Renal cortical epithelial cell (primary cell): ENCODE measurements around the gene CHPT1. TPM values are rescaled to one million over a fixed set of nuclear protein-coding genes. Genes with fewer than 3 reads are reported as not detected.
"Not testable (repeated sequence)": the region's sequence is repeated elsewhere in the genome, so short reads cannot be mapped to it uniquely, and the experiment has no call there.

Source experiments
- DNase-seq: peaks from one replicate; pipeline ENCODE4 v3.0.0-alpha.2; 2011; ENCODE audit warnings: low read depth
- total RNA-seq: library from RNA; depleted of rRNA; stranded (reverse); fragments of >200 nt; gene quantifications from 2 replicates; pipeline ENCODE4 v1.2.3, GENCODE V29; 2014

CHPT1 gene
- total RNA-seq, 1 donor from 2014 or later, result 76.1 TPM

DNA sequence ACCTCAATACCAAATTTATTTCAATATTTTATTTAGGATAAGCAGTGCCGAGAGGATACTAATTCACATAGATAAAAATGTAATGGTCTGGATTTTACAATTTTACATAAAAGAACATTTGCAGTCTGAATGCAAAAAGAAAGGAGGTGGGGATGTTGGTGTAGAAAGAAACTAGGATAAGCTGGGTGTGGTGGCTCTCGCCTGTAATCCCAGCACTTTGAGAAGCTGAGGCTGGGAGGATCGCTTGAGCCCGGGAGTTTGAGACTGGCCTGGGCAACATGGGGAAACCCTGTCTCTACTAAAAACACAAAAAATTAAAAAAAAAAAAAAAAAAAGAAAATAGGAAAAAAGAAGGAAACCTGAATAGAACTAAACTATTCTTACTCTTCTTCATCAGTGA lies 25.0 kb downstream of the CHPT1 start:
- no peak for DNase-seq

DNA sequence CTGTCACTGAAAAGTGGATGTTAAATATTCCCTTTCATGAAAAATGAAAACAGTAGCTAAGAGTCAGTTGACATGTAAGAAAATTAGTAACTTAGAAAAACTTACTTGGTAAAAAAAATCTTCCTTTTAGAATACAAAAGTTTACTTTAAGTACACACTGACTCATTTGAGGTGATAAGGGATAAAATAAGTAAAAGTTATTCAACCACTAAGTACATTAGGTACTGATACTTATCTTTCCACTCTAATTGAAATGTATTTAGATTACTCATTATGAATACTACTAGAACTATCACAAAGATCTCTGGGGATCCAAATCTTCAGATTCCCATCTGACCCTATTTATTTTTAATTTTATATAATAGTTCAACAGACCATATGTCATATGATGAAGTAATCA lies 29.7 kb downstream of the CHPT1 start:
- DNase-seq, result peak; percentile 44

DNA sequence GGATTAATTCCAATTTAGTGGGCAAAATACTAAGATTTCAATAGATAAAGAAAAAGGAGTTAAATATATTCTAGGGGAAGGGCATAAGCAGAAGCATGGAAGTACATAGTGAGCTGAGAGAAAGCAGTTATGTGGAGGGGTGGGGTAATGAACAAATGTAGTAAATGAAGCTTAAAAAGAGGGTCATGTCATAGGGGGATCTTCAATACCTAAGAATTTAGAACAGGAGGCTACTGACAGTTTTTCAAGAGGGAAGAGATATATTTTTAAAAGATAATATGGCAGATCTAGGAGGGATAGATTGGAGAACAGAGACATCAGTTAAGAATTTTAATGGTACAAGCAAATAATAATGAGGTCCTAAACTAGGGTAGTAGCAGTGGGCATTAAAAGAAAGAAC lies 32.4 kb downstream of the CHPT1 start:
- DNase-seq, result no peak

DNA sequence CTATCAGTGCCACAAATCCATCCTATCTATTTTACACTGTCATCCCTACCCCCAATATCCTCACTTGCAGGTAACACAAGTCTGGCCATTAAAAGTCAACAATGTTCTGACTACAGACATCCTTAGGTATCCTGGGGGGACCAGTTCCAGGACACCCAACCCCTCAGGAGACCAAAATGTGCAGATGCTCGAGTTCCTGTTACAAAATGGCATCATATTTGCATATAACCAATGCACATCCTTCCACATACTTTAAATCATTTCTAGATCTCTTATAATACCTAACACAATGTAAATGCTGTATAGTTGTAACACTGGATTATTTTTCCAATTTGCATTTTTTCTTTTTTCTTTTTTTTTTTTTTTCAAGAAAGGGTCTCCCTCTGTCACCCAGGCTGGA lies 34.9 kb downstream of the CHPT1 start:
- DNase-seq, result no peak

DNA sequence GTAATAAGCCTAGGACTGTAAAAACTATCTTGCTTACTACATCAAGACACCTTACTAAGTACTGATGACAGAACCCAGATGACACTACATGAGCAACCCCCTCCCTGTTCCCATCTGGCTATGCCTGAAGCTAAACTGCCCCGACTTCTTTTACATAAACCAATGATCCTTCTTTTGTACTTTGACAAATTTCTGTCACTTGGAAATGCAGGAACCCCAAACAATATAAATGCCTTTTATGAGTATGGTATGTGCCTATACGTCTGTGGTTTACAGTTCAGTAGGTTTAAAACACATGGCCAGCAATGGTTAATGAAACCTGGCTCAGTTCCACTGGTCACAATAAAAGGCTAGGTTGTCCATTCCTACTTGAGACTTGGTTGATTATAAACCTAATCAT lies 35.7 kb downstream of the CHPT1 start:
- peak; percentile 70 for DNase-seq

DNA sequence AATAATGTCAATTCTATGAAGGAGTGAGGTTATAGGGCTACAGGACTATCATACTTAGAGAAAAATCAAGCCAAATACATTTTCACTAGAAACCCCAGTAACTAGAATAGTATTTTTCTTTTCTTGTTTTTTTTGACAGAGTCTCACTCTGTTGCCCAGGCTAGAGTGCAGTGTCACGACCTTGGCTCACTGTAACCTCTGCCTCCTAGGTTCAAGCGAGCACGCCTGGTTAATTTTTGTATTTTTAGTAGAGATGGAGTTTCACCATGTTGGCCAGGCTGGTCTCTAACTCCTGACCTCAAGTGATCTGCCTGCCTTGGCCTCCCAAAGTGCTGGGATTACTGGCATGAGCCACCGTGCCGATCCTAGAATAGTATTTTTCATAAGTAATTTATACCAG lies 37.0 kb downstream of the CHPT1 start:
- not testable (repeated sequence) for DNase-seq

DNA sequence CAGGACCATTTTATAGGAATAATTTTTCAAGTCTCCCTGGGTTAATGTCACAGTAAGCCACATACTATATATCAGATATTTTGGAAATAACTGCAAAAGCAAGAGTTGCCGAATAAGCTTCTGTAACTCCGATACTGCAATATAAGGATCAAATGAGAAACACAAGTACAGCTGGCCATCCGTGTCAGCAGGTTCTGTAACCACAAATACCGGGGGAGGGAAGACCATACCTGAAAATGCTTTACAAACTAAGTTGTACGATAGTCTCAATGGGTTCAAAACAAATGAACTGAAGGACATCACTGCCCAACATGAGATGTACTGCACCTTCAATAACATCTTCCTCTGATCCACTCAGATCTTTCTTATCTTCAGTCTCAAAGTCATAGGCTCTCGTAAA lies 40.0 kb downstream of the CHPT1 start:
- no peak for DNase-seq

DNA sequence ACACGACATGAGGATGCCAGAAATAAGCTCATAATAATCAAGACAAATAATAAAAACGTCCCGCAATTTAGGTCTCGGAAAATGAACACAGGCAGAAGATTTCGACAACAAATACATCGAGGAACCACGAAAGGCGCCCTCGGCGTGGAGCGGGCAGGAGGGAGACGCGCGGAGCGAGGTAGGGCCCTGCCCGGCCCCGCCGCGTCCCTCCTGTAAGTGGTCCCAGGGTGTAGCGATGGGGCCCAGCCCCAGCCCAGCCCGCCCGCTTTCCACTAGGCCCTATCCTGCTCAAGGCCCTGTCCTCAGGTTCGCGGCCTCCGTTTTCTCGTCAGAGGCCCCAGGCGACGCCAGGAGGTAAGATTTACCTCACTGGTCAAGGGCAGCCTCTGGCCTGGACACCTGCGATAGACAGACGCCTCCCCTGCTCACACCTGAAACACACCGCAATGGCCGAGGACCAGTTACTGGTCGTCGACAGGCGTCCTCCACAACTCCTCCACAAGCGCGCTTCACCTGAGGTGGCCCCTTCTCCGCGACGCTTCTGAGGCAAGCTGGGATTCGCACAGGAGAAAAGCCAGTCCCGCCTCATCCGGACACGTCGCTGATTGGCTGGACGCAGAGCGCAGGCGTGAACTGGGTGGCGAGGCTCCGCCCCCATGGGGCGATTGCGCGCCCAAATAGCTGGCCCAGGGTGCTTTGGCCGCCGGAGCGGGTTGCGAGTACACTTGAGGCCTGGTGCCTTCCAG lies 41.7 kb downstream of the CHPT1 start, which contains the start of gene SYCP3:
Gene SYCP3, minus strand, starts transcription at position 543 of the 746 bp plus-strand sequence. CDS start 1,527 bp downstream, outside the sequence.
- DNase-seq, result no peak

DNA sequence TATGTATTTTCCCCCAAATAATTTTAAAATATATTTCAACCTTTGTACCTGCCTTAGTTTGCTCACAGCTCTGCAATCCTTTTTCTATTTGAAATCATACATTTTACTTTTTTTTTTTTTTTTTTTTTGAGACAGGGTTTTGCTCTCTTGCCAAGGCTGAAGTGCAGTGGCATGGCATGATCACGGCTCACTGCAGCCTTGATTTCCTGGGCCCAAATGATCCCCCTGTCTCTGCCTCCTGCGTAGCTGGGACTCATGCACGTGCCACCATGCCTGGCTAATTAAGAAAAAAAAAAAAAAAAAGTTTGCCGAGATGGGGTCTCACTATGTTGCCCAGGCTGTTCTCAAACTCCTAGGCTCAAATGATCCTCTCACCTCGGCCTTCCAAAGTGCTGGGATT lies 43.1 kb downstream of the CHPT1 start:
- no peak for DNase-seq

DNA sequence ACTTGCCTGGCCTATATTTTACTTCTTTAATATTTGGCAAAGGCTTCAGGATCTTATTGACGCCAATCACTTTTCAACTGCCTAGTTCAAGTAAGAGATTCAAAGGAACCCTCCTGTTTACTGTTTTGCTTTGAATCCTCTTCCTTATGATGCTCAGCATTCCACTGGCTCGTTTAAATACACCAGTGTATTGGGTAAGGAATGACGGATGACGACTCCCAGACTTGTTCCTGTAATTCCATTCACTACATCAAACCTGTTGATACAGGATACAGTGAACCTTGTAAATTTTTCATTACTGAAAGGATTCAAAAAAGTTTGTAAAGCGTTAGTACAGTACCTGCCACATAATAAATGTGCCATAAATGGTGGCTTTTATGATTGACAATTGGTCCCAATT lies 43.5 kb downstream of the CHPT1 start:
- DNase-seq, result no peak

DNA sequence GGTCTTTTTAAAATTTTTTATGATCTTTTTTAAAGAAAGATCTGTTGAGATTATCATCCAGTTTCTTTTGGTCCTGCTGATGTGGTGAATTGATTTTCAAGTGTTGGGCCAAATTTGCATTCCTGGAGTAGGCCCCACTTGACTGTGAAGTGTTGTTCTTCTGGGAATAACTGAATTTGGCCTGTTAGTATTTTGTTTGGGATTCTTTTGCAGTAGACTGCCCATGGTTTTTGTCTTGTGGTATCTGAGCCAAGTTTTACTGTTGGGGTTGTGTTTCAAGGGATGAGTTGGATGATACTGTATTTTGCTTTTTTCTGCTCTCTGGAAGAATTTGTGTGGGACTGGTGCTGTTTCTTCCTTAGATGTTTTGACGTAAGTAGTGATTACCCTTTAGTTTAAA lies 45.8 kb downstream of the CHPT1 start:
- no peak for DNase-seq

DNA sequence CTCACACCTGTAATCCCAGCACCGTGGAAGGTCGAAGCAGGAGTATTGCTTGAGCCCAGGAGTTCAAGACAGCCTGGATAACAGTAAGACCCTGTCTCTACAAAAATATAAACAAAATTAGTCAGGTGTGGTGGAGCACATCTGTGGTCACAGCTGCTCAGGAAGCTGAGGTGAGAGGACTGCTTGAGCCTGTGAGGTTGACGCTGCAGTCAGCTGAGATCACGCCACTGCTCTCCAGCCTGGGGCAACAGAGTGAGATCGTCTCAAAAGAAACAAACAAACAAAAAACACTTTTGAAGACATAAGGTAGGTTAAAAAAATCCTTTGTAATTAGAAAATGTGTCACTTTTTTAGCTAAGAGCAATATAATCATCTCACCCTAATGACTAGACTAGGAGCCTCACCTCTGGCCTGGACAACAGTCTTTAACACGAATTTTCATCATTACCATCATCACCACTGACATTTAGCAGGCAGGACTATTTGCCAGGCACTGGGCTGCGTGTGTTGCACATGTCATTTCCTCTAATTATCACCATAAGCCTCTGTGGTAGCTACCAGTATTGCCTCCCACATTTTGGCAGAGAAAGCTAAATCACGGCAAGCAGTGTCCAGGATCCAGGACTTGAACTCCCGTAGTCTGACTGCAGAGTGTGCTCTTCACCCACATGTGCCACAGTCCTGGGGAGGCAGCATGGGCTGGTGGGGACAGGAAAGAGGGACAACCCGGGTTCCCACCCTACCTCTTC lies 46.5 kb downstream of the CHPT1 start:
- DNase-seq, result peak; percentile 26

DNA sequence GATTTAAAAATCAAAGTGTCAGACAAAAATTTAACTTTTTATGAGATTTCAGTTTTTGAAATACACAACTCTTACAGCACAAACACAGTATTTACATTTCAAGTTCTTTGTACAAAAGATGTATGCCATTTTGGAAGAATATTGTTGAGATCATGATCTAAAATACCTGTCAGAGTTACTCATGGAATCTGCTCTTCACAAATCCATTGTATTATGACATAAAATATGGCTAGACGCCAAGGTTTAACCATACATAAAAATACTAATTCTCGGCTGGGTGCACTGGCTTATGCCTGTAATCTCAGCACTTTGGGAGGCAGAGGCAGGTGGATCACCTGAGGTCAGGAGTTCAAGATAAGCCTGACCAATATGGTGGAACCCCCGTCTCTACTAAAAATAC lies 48.0 kb downstream of the CHPT1 start:
- no peak for DNase-seq

DNA sequence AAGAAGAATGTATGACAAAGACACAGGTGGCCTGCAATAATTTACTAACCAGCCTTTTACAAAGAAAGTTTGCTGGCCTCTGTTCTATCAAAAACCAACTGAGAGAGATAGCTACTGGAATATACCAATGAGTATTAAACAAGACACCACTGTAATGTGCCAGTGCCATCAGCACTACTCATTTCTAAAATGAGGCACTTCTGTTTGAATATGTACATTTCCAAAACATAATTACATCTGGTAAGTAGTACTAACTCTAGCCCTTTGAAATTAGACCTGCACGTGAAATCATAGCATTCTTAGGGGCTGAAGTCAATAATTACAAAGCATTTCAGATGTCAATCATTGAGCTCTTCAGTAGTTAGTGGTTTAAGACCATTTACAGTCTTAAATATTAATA lies 48.8 kb downstream of the CHPT1 start:
- no peak for DNase-seq

DNA sequence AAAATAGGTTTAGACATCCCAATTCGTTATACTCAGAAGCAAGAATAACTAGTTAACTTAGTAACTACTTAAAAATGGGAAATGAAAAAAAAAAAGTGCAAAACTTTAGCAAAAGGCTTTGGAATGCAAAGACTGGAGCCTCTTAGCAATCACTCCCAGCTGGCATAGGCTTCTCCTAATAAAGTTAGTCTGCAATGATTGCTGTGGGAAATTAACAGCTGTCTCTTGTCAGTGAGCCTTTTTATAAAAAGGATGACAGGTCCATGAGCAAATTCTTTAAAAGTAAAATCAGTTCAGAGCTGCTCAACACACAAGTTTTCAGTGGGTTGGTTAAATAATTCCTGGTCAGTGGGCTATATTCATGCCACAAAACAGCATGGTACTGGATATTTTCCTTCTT lies 49.2 kb downstream of the CHPT1 start:
- no peak for DNase-seq

DNA sequence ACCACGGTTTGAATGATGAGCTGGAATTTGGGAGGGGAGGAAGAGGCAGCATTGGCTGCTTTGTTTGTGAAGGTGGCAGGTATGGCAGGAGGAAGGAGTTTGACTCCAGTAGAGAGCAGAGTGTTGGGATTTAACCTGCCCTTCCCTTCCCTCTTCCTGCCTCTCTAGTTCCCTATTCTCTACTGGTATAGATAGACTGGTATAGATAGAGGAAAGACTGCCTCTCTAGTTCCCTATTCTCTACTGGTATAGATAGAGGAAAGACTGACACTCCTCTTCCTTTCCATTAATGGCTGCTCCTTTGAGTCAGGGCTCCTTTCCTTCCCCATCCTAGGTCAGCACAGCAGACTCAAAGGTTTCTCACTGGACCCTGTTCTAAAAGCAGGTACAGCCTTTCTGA lies 50.3 kb downstream of the CHPT1 start:
- no peak for DNase-seq

DNA sequence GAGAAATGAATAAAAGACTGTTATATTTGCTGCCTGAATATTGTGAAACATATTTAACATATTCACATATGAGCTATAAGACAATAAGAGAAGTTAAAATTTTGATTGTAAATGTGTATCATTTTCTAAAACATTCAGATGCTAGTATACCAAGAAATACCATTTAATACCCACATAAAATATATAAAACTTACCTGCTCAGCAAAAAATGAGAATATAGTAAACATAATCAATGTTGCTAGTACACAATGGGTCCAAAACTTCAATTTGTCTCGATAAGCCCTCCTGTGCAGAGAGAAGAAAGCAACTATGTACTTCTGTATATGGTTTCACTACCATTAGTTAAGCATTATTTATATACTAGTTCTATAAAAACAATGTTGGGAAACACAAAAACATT lies 51.5 kb downstream of the CHPT1 start:
- DNase-seq, result no peak

DNA sequence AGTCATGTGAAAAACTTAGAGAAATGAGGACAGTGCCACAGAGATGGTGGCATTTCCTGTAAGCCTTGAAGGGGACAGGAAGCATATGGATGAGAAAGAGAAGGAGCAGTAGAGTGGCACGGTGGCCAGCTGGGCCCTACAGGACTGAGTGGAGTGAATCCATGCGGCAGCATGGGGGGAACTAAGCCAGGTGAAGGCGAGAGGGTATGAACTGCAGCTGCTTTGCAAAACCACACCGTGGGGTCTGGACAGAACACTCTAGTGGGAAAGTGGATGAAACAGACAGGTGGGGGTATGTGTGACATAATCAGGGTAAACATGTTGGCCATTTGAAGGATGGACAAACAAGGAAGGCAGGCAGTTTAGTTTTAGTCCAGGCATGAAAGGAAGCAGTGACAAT lies 52.2 kb downstream of the CHPT1 start:
- no peak for DNase-seq

DNA sequence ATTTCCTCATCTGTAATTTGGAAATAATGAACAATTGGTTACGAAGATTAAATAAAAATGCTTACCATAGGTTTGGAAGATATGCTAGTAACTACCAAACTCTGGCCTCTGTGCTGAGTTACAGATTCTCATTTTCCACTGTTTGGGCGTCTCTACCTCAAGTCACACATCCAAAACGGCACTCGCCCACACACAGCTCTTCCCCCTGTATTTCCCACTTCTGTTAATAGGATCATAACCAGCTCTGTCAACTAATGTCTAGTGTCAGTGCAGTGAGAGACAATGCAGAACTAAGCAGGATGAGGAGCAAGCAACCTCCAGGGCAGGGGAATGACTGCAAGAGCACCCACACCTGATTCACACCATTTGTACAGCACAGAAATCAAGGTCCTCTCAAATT lies 52.7 kb downstream of the CHPT1 start:
- DNase-seq, result no peak

DNA sequence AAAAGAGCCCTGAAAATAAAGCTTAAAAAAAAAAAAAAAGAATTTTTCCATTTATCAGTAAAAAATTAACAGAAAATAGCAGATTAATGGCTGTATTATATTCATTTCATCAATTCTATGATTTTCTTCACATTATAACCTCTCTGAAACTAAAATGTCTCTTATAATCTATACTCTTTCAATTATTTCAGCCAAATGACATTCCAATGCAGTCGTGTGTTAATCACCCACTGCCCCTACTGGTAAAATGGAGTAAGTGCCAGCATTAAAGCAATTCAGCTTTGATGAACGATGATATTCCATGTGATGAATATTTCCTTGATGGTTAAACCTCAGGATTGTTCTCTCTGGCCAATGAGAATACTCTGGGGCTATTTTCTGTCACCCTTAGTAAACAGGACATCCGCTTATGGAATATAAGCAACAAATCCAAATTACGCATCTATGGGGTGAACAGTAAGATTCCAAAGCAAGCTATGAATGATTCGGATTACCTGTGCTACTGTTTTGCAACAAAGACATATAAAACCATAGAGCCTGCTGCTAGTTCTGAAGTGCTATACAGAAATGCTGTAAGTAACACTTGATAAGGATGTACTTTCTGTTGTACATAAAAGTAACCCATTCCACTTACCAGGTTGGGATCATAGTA lies 62.1 kb downstream of the CHPT1 start:
- DNase-seq, result peak; percentile 45

DNA sequence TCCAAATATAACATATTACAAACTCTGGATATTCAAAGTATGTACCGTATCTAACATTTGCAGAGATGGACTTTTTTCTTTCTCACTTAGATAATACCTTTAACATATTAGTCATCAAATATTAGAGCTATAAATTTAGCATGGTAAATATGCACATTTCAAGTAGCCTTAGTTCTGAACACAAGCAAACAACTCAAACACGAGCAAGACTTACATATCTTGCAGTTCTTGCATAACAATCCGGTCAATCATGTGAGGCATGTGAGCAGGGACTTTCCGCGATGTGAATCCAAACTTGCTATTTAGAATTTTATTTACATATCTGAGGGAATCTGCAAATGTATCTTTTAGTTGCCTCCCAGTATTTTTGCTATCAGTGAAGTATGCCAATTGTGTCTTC lies 63.9 kb downstream of the CHPT1 start:
- DNase-seq, result no peak

DNA sequence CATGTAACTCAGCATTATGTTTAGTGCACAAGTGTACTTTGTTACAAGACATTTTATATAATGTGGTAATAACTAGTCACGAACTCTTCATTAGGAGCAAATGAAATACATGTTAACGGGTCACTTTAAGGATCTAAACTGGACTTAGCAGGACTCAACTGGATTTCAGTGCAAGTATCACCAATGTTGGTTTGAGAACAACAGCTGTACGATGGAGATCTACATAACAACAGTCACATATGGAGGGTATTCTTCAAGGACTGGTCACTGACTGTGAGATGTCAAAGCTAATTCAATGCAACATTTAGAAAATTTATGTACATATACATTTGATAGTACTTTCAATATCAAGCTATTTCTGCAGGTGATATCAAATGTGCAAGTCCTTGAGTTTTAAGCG lies 64.3 kb downstream of the CHPT1 start:
- no peak for DNase-seq
